ENCODE data around the gene OR6S1.

Gene OR6S1

GRCh38 chr14:20641591-20641990 lies at the start of gene OR6S1:
OR6S1 (minus strand) TSS chr14:20641691; CDS start chr14:20641691, 0 bp downstream.
- DNase-seq = no peak

- DNase-seq = peak; percentile 87
Observed at GRCh38 chr14:20690848-20691640, 49.6 kb upstream of the OR6S1 start.

- no peak for DNase-seq
Observed at GRCh38 chr14:20688167-20688839, 46.8 kb upstream of the OR6S1 start, which contains the start of gene ANG. ANG (plus strand) TSS chr14:20688764; CDS start chr14:20693565, 4,801 bp downstream.

- DNase-seq = no peak
Observed at GRCh38 chr14:20687362-20688166, 46.1 kb upstream of the OR6S1 start.

- DNase-seq = no peak
Observed at GRCh38 chr14:20686386-20687143, 45.1 kb upstream of the OR6S1 start.

- DNase-seq = peak; percentile 55
Observed at GRCh38 chr14:20684662-20685456, 43.4 kb upstream of the OR6S1 start.

GRCh38 chr14:20683891-20684661 lies 42.6 kb upstream of the OR6S1 start, which contains the start of gene RNASE4:
RNASE4 (plus strand) TSS chr14:20684560; CDS start chr14:20699372, 14,812 bp downstream.
- peak; percentile 77 for DNase-seq

- peak; percentile 89 for DNase-seq
Observed at GRCh38 chr14:20683125-20683890, 41.8 kb upstream of the OR6S1 start.

GRCh38 chr14:20682435-20683124 lies 41.1 kb upstream of the OR6S1 start:
- peak; percentile 87 for DNase-seq

- peak; percentile 65 for DNase-seq
Observed at GRCh38 chr14:20682127-20682434, 40.6 kb upstream of the OR6S1 start.

- peak; percentile 97 for DNase-seq
Observed at GRCh38 chr14:20681348-20682126, 40.0 kb upstream of the OR6S1 start.

GRCh38 chr14:20680843-20681347 lies 39.4 kb upstream of the OR6S1 start:
- DNase-seq = no peak

GRCh38 chr14:20680363-20680762 lies 38.9 kb upstream of the OR6S1 start:
- DNase-seq = no peak

GRCh38 chr14:20679907-20680306 lies 38.4 kb upstream of the OR6S1 start:
- DNase-seq = no peak

- DNase-seq = no peak
Observed at GRCh38 chr14:20676072-20676471, 34.6 kb upstream of the OR6S1 start.

- DNase-seq = no peak
Observed at GRCh38 chr14:20675669-20676068, 34.2 kb upstream of the OR6S1 start.

- DNase-seq = peak; percentile 59
Observed at GRCh38 chr14:20671597-20672283, 30.2 kb upstream of the OR6S1 start.

- DNase-seq = no peak
Observed at GRCh38 chr14:20668969-20669368, 27.5 kb upstream of the OR6S1 start.

Data from kidney glomerular epithelial cell (primary cell).